ENCODE data around the gene NUAK2. TPM values are rescaled to one million over a fixed set of nuclear protein-coding genes. Genes with fewer than 3 reads are reported as not detected.

Gene NUAK2
- polyA plus RNA-seq, 1 experiment: 7.0 TPM

DNA sequence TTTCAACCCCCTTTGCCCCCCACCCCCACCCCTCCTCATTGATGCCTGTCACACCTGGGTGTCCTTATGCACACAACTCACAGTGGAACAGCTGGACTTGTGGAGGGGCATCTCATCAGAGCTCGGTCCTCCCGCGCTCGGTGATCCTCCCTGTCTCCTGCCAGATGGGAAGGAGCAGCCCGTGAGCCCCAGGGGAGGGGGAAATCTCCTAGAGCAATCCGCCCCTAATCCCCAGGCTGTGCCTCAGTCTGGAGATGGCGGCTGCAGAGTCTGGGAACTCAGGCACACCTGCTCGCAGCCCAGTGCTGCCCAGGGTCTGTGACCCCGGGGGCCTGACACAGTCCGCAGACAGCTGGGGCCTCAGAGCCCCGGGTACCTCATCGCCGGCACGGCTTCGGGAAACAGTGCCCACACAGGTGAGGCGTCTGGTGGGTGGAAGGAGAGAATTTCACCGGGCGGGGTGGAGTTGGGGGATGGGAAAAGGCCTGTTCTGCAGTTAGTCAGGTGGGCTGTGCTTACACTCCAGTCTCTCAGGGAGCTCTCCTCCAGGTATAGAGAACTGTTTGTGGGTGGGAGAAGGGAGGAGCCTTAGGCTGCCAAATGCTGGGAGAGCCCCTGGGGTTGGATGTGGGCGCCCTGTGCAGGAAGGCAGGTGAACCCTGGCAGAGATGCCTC, 64.5 kb downstream of the NUAK2 start:
- no peak for TF ChIP-seq CTCF (IDR thresholded peaks at IDR 0.05; ENCODE audit: low read depth, low read length)
- Histone ChIP-seq H3K27me3 (ENCODE audit: control insufficient read depth, insufficient read depth, low read length) (no peaks in the 10 kb centered on the region), H3K27ac (ENCODE audit: low read depth, low read length) (no peak overlapping the region), H3K4me3 (ENCODE audit: low read depth, low read length) (no peak overlapping the region), H3K9me3 (ENCODE audit: control insufficient read depth, insufficient read depth, low read length) (no peaks in the 10 kb centered on the region)
- CTCF ChIA-PET: interaction anchor here (0.5 to 6.8 kb wide), 64 partner anchors 9 to 450 kb away, joined by 3 to 107 read pairs (median 5); partner anchors contain the start of genes RBBP5 and TMCC2
- POLR2A ChIA-PET: interaction anchor here (0.6 to 1.8 kb wide), 2 partner anchors 17 to 135 kb away, joined by 5 to 11 read pairs; partner anchors contain the start of gene RBBP5
- DNase-seq (ENCODE audit: low read depth, low spot score): no peak

DNA sequence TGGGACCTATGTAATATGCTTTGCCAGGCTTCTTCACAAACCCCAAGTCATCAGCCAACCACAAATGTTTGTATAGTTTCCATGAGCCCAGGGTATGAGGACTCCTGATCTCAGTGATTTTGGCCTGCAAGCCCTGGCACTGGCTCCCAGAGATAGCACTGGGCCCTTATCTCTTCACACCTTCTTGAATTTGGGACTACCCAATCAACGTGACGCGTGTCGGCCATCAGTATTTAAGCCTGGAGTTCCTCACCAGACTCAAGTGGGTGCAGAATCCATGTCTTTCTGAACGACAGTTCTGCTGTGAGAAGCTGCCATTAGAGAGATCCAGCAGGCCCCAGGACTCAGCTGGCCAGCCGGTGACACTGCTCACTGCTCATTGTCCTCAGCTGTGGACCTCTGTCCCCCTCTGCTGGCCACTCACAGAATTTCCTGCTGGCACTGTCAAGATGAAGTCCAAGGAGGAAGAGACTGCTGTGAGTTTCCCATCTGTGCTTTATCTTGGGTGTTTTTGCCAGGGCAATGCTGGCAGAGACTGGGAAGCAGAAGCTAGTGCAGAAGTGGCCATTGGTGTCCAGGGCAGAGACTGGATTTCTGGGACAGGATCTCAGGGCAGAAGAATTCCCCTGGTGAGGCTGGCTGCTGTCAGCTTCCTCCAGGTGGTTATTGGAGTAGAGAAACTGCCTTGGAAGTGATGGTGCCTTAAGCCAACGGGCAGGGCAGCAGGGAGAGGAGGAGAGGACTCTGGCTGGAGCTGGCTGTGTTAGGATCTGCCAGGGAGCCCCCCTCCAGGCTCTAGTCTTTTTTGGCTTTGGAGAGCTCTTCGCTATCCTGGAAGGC, 65.4 kb downstream of the NUAK2 start:
- peak; percentile 59 for DNase-seq (ENCODE audit: low read depth, low spot score)
- peak; percentile 97 for TF ChIP-seq CTCF (IDR thresholded peaks at IDR 0.05; ENCODE audit: low read depth, low read length)
- no peaks in the 10 kb centered on the region for H3K9me3 ChIP-seq (ENCODE audit: control insufficient read depth, insufficient read depth, low read length)
- no peak overlapping the region for H3K27ac ChIP-seq (ENCODE audit: low read depth, low read length)
- ChIA-PET CTCF (interaction anchor here (0.5 to 6.8 kb wide), 67 partner anchors 8 to 449 kb away, joined by 3 to 107 read pairs (median 5); partner anchors contain the start of genes RBBP5 and TMCC2), POLR2A (interaction anchor here (1.8 kb wide), 1 partner anchor 134 kb away, joined by 11 read pairs; the partner anchor contains the start of gene RBBP5)
- H3K27me3 ChIP-seq (ENCODE audit: control insufficient read depth, insufficient read depth, low read length): no peaks in the 10 kb centered on the region
- H3K4me3 ChIP-seq (ENCODE audit: low read depth, low read length): no peak overlapping the region

Small RNA genes within 50 kb of the gene (small RNA-seq; reads per million reads assigned to genes)
- gene SNRPGP10 (ENCODE audit: insufficient read length, low read depth): not detected

Other genes starting within 250 kb of the NUAK2 start
- gene TMEM81, start 237.3 kb downstream of the NUAK2 start, polyA plus RNA-seq (2011; rRNA removed): 2.3 and 2.7 TPM in 2 replicates
- 12.0 and 16.0 TPM in 2 replicates for gene RBBP5, start 199.8 kb downstream of the NUAK2 start, polyA plus RNA-seq (2011; rRNA removed)
- 12.8 and 16.7 TPM in 2 replicates for gene DSTYK, start 110.0 kb downstream of the NUAK2 start, polyA plus RNA-seq (2011; rRNA removed)
- gene TMCC2, start 93.8 kb downstream of the NUAK2 start, polyA plus RNA-seq (2011; rRNA removed): 2.3 and 3.0 TPM in 2 replicates
- gene KLHDC8A, start 35.2 kb upstream of the NUAK2 start, polyA plus RNA-seq (2011; rRNA removed): 0.06 TPM in 1 of 2 replicates, not detected in the other
- not detected in 2 replicates for gene LEMD1, start 100.3 kb upstream of the NUAK2 start, polyA plus RNA-seq (2011; rRNA removed)
- 0.06 and 0.07 TPM in 2 replicates for gene BLACAT1, start 134.3 kb upstream of the NUAK2 start, polyA plus RNA-seq (2011; rRNA removed)
- gene CDK18, start 182.9 kb upstream of the NUAK2 start, polyA plus RNA-seq (2011; rRNA removed): 0.36 and 0.38 TPM in 2 replicates

Measured in AG04450 (cell line).